WTC11 (cell line): Measurements from ENCODE around the gene ERBB2. TPM values are rescaled to one million over a fixed set of nuclear protein-coding genes. Genes with fewer than 3 reads are reported as not detected.

Experiments used
- ATAC-seq: fragments of 200-7000 bp; cut with Tn5 transposase; 2 replicates; pipeline ENCODE4 v1.10.0; 2021; ENCODE audit warnings: mild to moderate bottlenecking, moderate library complexity
- CTCF ChIA-PET: fragments of 300-600 bp; sonication (Branson Sonifier 250); formaldehyde crosslinking; loops from one replicate; lab custom pipeline; 2021; ENCODE audit warnings: antibody characterized with exemption; lab: Charles Lee
- POLR2A ChIA-PET: fragments of 350-600 bp; sonication (Branson Sonifier 250); formaldehyde crosslinking; loops from one replicate; lab custom pipeline; 2021; ENCODE audit warnings: antibody characterized with exemption; lab: Charles Lee
- DNase-seq: peaks from one replicate; pipeline ENCODE4 v3.0.0; 2021; ENCODE audit warnings: low spot score
- H3K27ac Mint-ChIP-seq: 2 replicates; pipeline ENCODE4 v1.8.0; 2021; ENCODE audit warnings: mixed read lengths
- H3K27me3 Mint-ChIP-seq: 2 replicates; pipeline ENCODE4 v1.8.0; 2021; ENCODE audit warnings: low read depth, mild to moderate bottlenecking, moderate library complexity, mixed read lengths
- H3K36me3 Mint-ChIP-seq: 2 replicates; pipeline ENCODE4 v1.8.0; 2021; ENCODE audit warnings: mixed read lengths
- H3K4me1 Mint-ChIP-seq: 2 replicates; pipeline ENCODE4 v1.8.0; 2022; ENCODE audit warnings: mixed read lengths
- H3K4me3 Mint-ChIP-seq: 2 replicates; pipeline ENCODE4 v1.8.0; 2021; ENCODE audit warnings: mild to moderate bottlenecking, moderate library complexity, mixed read lengths
- H3K9me3 Mint-ChIP-seq: 2 replicates; pipeline ENCODE4 v1.8.0; 2021; ENCODE audit warnings: mixed read lengths
- ATF1 ChIP-seq: sonication (generic); formaldehyde crosslinking; IDR thresholded peaks from 2 replicates; pipeline ENCODE4 v1.8.1; 2023; ENCODE audit warnings: mild to moderate bottlenecking, moderate library complexity, missing genetic modification reagents
- FOXP1 ChIP-seq: sonication (generic); formaldehyde crosslinking; IDR thresholded peaks from 2 replicates; pipeline ENCODE4 v1.8.0; 2022; ENCODE audit warnings: missing genetic modification reagents, mild to moderate bottlenecking, moderate library complexity, borderline replicate concordance
- MXD4 ChIP-seq: fragments of 250-450 bp; sonication (Bioruptor Pico); IDR thresholded peaks from 2 replicates; pipeline ENCODE4 v1.8.0; 2021; ENCODE audit warnings: mild to moderate bottlenecking, moderate library complexity, borderline replicate concordance
- MYBL2 ChIP-seq: sonication (generic); formaldehyde crosslinking; IDR thresholded peaks from 2 replicates; pipeline ENCODE4 v1.8.1; 2023; ENCODE audit warnings: mild to moderate bottlenecking, moderate library complexity, missing genetic modification reagents
- SMAD4 ChIP-seq: sonication (generic); formaldehyde crosslinking; IDR thresholded peaks from 2 replicates; pipeline ENCODE4 v1.8.0; 2022; ENCODE audit warnings: mild to moderate bottlenecking, missing genetic modification reagents
- SP1 ChIP-seq: sonication (generic); formaldehyde crosslinking; conservative IDR thresholded peaks from 2 replicates; pipeline ENCODE4 v1.8.1; 2022; ENCODE audit warnings: missing genetic modification reagents
- ZNF121 ChIP-seq: sonication (generic); formaldehyde crosslinking; IDR thresholded peaks from 2 replicates; pipeline ENCODE4 v1.8.0; 2023; ENCODE audit warnings: missing genetic modification reagents
- ZNF423 ChIP-seq: fragments of 250-450 bp; sonication (Bioruptor Pico); IDR thresholded peaks from 2 replicates; pipeline ENCODE4 v2.1.2; 2022; ENCODE audit warnings: mild to moderate bottlenecking, moderate library complexity
- total RNA-seq: library from RNA; stranded (reverse); gene quantifications from 3 replicates; pipeline ENCODE4 v1.2.3, GENCODE V29; 2021
- TF ChIP-seq, protein P1 (sequence below): sonication (generic); formaldehyde crosslinking; IDR thresholded peaks from 2 replicates; pipeline ENCODE4 v1.8.1; 2023; ENCODE audit warnings: mild to moderate bottlenecking, missing genetic modification reagents
- TF ChIP-seq, protein P2 (sequence below): sonication (generic); formaldehyde crosslinking; IDR thresholded peaks from 2 replicates; pipeline ENCODE4 v1.8.1; 2022; ENCODE audit warnings: missing genetic modification reagents, borderline replicate concordance
- TF ChIP-seq, protein P3 (sequence below): sonication (generic); formaldehyde crosslinking; IDR thresholded peaks from 2 replicates; pipeline ENCODE4 v1.8.1; 2022; ENCODE audit warnings: mild to moderate bottlenecking, missing genetic modification reagents, moderate library complexity, borderline replicate concordance
- TF ChIP-seq, protein P4 (sequence below): sonication (generic); formaldehyde crosslinking; IDR thresholded peaks from 2 replicates; pipeline ENCODE4 v1.8.1; 2023; ENCODE audit warnings: mild to moderate bottlenecking, moderate library complexity, missing genetic modification reagents
- TF ChIP-seq, protein P5 (sequence below): sonication (generic); formaldehyde crosslinking; IDR thresholded peaks from 2 replicates; pipeline ENCODE4 v1.8.0; 2022; ENCODE audit warnings: mild to moderate bottlenecking, missing genetic modification reagents

ERBB2 gene
- total RNA-seq, 1 experiment from 2014 or later: 209 TPM

GRCh38 chr17:39662551-39663339 lies 37.1 kb upstream of the ERBB2 start:
- Mint-ChIP-seq H3K27me3 (peaks cover 21% of the 10 kb centered on the region), H3K27ac (no peak overlapping the region), H3K4me3 (no peak overlapping the region), H3K4me1 (peaks cover 46% of the 10 kb centered on the region), H3K36me3 (peaks cover 12% of the 10 kb centered on the region), H3K9me3 (no peaks in the 10 kb centered on the region)
- ChIA-PET CTCF (interaction anchor here (1.2 to 18.0 kb wide), 8 partner anchors 10 to 115 kb away, joined by 3 to 876 read pairs (median 9); partner anchors contain the start of genes MIEN1, PGAP3 and PPP1R1B), POLR2A (interaction anchor here (1.2 kb wide), 1 partner anchor 10 kb away, joined by 3 read pairs; no protein-coding TSS in a partner anchor)
- no peak for ATAC-seq
- peak; percentile 36 for DNase-seq
- TF ChIP-seq, protein P1, sequence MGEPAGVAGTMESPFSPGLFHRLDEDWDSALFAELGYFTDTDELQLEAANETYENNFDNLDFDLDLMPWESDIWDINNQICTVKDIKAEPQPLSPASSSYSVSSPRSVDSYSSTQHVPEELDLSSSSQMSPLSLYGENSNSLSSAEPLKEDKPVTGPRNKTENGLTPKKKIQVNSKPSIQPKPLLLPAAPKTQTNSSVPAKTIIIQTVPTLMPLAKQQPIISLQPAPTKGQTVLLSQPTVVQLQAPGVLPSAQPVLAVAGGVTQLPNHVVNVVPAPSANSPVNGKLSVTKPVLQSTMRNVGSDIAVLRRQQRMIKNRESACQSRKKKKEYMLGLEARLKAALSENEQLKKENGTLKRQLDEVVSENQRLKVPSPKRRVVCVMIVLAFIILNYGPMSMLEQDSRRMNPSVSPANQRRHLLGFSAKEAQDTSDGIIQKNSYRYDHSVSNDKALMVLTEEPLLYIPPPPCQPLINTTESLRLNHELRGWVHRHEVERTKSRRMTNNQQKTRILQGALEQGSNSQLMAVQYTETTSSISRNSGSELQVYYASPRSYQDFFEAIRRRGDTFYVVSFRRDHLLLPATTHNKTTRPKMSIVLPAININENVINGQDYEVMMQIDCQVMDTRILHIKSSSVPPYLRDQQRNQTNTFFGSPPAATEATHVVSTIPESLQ (CRISPR knock-in tag): no peak
- TF ChIP-seq ZNF423 (CRISPR knock-in tag) (peak; percentile 47), ZNF121 (CRISPR knock-in tag) (peak; percentile 96)

DNA sequence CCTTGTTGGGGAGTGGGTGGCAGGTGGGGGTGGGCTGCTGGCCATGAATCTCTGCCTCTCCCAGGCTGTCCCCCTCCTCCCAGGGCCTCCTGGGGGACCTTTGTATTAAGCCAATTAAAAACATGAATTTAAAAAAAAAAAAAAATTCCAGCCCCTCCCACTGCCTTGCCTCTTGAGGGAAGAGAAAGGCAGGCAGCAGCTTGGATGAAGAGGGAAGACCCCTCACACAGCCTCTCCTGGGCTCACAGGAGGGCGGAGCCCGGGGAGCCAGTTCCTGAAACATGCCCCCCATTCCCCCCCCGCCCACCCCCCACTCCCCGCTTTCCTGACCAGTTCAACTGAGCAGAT lies 36.5 kb upstream of the ERBB2 start:
- Mint-ChIP-seq H3K27ac (no peak overlapping the region), H3K4me3 (no peak overlapping the region), H3K36me3 (peaks cover 8% of the 10 kb centered on the region), H3K9me3 (no peaks in the 10 kb centered on the region), H3K4me1 (peaks cover 44% of the 10 kb centered on the region), H3K27me3 (peaks cover 25% of the 10 kb centered on the region)
- DNase-seq (peak; percentile 40), ATAC-seq (peak; percentile 7)
- POLR2A ChIA-PET: interaction anchor here (1.2 kb wide), 1 partner anchor 11 kb away, joined by 3 read pairs; no protein-coding TSS in a partner anchor
- TF ChIP-seq MXD4: no peak
- TF ChIP-seq, protein P2, sequence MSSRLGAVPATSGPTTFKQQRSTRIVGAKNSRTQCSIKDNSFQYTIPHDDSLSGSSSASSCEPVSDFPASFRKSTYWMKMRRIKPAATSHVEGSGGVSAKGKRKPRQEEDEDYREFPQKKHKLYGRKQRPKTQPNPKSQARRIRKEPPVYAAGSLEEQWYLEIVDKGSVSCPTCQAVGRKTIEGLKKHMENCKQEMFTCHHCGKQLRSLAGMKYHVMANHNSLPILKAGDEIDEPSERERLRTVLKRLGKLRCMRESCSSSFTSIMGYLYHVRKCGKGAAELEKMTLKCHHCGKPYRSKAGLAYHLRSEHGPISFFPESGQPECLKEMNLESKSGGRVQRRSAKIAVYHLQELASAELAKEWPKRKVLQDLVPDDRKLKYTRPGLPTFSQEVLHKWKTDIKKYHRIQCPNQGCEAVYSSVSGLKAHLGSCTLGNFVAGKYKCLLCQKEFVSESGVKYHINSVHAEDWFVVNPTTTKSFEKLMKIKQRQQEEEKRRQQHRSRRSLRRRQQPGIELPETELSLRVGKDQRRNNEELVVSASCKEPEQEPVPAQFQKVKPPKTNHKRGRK (CRISPR knock-in tag): no peak
- TF ChIP-seq MYBL2 (CRISPR knock-in tag): no peak
- CTCF ChIA-PET: interaction anchor here (1.0 to 18.0 kb wide), 13 partner anchors 9 to 116 kb away, joined by 3 to 876 read pairs (median 7); partner anchors contain the start of genes MIEN1, PGAP3 and PPP1R1B

GRCh38 chr17:39663688-39664580 lies 35.9 kb upstream of the ERBB2 start:
- peak; percentile 76 for DNase-seq

More at GRCh38 chr17:39663688-39664580, 35.9 kb upstream of the ERBB2 start:
- TF ChIP-seq, protein P3, sequence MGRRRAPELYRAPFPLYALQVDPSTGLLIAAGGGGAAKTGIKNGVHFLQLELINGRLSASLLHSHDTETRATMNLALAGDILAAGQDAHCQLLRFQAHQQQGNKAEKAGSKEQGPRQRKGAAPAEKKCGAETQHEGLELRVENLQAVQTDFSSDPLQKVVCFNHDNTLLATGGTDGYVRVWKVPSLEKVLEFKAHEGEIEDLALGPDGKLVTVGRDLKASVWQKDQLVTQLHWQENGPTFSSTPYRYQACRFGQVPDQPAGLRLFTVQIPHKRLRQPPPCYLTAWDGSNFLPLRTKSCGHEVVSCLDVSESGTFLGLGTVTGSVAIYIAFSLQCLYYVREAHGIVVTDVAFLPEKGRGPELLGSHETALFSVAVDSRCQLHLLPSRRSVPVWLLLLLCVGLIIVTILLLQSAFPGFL (CRISPR knock-in tag): no peak
- TF ChIP-seq SP1 (CRISPR knock-in tag) (peak; percentile 58; the same call in 1 of the 2 replicates), ZNF121 (CRISPR knock-in tag) (peak; percentile 97), ZNF423 (CRISPR knock-in tag) (peak; percentile 93), FOXP1 (CRISPR knock-in tag) (no peak), SMAD4 (CRISPR knock-in tag) (no peak), ATF1 (CRISPR knock-in tag) (no peak)
- TF ChIP-seq, protein P4, sequence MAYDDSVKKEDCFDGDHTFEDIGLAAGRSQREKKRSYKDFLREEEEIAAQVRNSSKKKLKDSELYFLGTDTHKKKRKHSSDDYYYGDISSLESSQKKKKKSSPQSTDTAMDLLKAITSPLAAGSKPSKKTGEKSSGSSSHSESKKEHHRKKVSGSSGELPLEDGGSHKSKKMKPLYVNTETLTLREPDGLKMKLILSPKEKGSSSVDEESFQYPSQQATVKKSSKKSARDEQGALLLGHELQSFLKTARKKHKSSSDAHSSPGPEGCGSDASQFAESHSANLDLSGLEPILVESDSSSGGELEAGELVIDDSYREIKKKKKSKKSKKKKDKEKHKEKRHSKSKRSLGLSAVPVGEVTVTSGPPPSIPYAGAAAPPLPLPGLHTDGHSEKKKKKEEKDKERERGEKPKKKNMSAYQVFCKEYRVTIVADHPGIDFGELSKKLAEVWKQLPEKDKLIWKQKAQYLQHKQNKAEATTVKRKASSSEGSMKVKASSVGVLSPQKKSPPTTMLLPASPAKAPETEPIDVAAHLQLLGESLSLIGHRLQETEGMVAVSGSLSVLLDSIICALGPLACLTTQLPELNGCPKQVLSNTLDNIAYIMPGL (CRISPR knock-in tag): no peak
- TF ChIP-seq, protein P5, sequence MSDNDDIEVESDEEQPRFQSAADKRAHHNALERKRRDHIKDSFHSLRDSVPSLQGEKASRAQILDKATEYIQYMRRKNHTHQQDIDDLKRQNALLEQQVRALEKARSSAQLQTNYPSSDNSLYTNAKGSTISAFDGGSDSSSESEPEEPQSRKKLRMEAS (CRISPR knock-in tag): peak; percentile 33; the same call in 1 of the 2 replicates
- peaks cover 32% of the 10 kb centered on the region for H3K27me3 Mint-ChIP-seq
- ChIA-PET CTCF (interaction anchor here (0.6 to 18.0 kb wide), 14 partner anchors 8 to 116 kb away, joined by 3 to 876 read pairs (median 6); partner anchors contain the start of genes MIEN1, PGAP3 and PPP1R1B), POLR2A (interaction anchor here (1.2 kb wide), 1 partner anchor 11 kb away, joined by 3 read pairs; no protein-coding TSS in a partner anchor)
- peak; percentile 74 for ATAC-seq
- H3K4me1 Mint-ChIP-seq: peaks cover 48% of the 10 kb centered on the region
- H3K9me3 Mint-ChIP-seq: no peaks in the 10 kb centered on the region
- peaks cover 8% of the 10 kb centered on the region for H3K36me3 Mint-ChIP-seq
- H3K4me3 Mint-ChIP-seq: peak overlapping the region; percentile 60
- H3K27ac Mint-ChIP-seq: peak overlapping the region; percentile 48
